Colonic mucosa (tissue), 4 donors: Measurements from ENCODE around the gene RGS9BP. TPM values are rescaled to one million over a fixed set of nuclear protein-coding genes. Genes with fewer than 3 reads are reported as not detected.
"Not testable (repeated sequence)": the region's sequence is repeated elsewhere in the genome, so short reads cannot be mapped to it uniquely, and the experiment has no call there.

ENCODE experiments used
- DNase-seq: peaks from one replicate; pipeline ENCODE4 v3.0.0-alpha.2; 2020
- H3K27ac ChIP-seq: fragments of 200-600 bp; one replicate; pipeline ENCODE4 v1.8.0; 2021
- H3K27me3 ChIP-seq: fragments of 200-600 bp; one replicate; pipeline ENCODE4 v1.8.0; 2021
- H3K36me3 ChIP-seq: fragments of 200-600 bp; one replicate; pipeline ENCODE4 v1.8.0; 2021
- H3K4me1 ChIP-seq: fragments of 200-600 bp; one replicate; pipeline ENCODE4 v1.8.0; 2021; ENCODE audit warnings: mild to moderate bottlenecking
- H3K4me3 ChIP-seq: fragments of 200-600 bp; one replicate; pipeline ENCODE4 v1.8.0; 2021
- H3K9ac ChIP-seq, 2 donors: one replicate each; pipeline ENCODE4 v1.7.0; 2013; ENCODE audit warnings: control low read depth in 2 of 2, low read depth in 2 of 2, low read length in 2 of 2
- H3K9me3 ChIP-seq: fragments of 200-600 bp; one replicate; pipeline ENCODE4 v1.8.0; 2021
- intact Hi-C: fragments of 100-400 bp; cut with DNase I; formaldehyde crosslinking; loops from one replicate; pipeline ENCODE4 v1.14.1; 2022
- total RNA-seq, 2 donors: library from RNA; stranded (reverse); fragmentation: NEBNext Ultra II Directional in 1 of 2; extraction: Animal tissue kit (Norgen Biotek cat#: 25700) in 1 of 2; gene quantifications; one replicate each; pipeline ENCODE4 v1.2.1, GENCODE V29; 2021
- TF ChIP-seq, protein P1 (sequence below): fragments of 200-600 bp; IDR thresholded peaks from one replicate; pipeline ENCODE4 v1.8.0; 2022; ENCODE audit warnings: antibody characterized with exemption, mild to moderate bottlenecking
- donor health status: healthy.
- donor health status: DM: no; HTN: no; CAD: no.
- donor health status: DM: no; HTN: no; CAD: no.

RGS9BP gene
- total RNA-seq, 2 donors from 2014 or later, result 0.11 to 0.15 TPM

GRCh38 chr19:32708457-32708856, 32.8 kb downstream of the RGS9BP start:
- Histone ChIP-seq H3K9me3 (no peaks in the 10 kb centered on the region), H3K4me3 (no peak overlapping the region), H3K36me3 (peaks cover 6% of the 10 kb centered on the region), H3K27ac (no peak overlapping the region), H3K27me3 (no peaks in the 10 kb centered on the region), H3K4me1 (no peaks in the 10 kb centered on the region), H3K9ac (peak overlapping the region in 1 of 2 donors; percentile 9)
- intact Hi-C loops, result no loop called here
- DNase-seq, result no peak
- TF ChIP-seq, protein P1, sequence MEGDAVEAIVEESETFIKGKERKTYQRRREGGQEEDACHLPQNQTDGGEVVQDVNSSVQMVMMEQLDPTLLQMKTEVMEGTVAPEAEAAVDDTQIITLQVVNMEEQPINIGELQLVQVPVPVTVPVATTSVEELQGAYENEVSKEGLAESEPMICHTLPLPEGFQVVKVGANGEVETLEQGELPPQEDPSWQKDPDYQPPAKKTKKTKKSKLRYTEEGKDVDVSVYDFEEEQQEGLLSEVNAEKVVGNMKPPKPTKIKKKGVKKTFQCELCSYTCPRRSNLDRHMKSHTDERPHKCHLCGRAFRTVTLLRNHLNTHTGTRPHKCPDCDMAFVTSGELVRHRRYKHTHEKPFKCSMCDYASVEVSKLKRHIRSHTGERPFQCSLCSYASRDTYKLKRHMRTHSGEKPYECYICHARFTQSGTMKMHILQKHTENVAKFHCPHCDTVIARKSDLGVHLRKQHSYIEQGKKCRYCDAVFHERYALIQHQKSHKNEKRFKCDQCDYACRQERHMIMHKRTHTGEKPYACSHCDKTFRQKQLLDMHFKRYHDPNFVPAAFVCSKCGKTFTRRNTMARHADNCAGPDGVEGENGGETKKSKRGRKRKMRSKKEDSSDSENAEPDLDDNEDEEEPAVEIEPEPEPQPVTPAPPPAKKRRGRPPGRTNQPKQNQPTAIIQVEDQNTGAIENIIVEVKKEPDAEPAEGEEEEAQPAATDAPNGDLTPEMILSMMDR, result no peak

- H3K9me3 ChIP-seq, result no peaks in the 10 kb centered on the region
- no peak overlapping the region for H3K4me3 ChIP-seq
- H3K4me1 ChIP-seq, result no peaks in the 10 kb centered on the region
- H3K9ac ChIP-seq, result no peak overlapping the region
- TF ChIP-seq, protein P1, result no peak
- intact Hi-C loops, result no loop called here
- no peak overlapping the region for H3K27ac ChIP-seq
- peaks cover 4% of the 10 kb centered on the region for H3K36me3 ChIP-seq
- DNase-seq, result no peak
- no peaks in the 10 kb centered on the region for H3K27me3 ChIP-seq
Measured at GRCh38 chr19:32709032-32709431, 33.4 kb downstream of the RGS9BP start.

DNA sequence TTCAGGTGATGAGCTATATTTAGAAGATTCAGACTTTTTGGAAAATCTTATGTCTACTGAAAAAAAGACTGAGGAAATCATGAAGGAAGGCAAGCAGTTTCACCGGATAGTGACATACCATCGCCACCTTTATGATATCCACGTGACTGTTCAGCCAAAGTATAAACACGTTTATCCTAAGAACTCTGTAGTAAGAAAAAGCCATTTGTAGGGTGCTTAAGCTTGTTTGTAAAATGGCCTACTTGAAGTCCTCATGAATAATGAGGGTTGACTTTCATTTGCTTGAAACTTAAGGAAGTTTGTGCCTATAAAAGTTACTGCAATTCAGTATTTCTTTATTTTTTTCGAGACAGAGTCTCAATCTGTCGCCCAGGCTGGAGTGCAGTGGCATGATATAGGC, 36.1 kb downstream of the RGS9BP start:
- intact Hi-C loops, result no loop called here

DNA sequence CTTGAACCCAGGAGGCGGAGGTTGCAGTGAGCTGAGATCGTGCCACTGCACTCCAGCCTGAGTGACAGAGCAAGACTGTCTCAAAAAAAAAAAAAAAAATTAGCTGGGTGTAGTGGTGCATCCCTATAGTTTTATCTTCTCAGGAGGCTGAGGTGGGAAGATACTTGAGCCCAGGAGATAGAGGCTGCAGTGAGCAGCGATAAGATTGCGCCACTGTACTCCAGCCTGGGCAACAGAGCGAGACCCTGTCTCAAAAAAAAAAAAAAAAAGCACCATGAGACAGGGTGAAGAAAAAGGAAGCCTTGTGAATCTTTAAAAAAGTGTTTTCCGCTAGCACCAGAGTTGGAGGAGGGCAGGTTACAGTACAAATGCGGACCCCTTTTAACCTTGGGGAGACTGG, 40.6 kb downstream of the RGS9BP start:
- H3K36me3 ChIP-seq, H3K9ac ChIP-seq, H3K27me3 ChIP-seq, DNase-seq, intact Hi-C loops, H3K4me1 ChIP-seq, H3K27ac ChIP-seq, H3K9me3 ChIP-seq, H3K4me3 ChIP-seq: not testable (repeated sequence)

More for the DNA sequence above, 36.1 kb downstream of the RGS9BP start:
- TF ChIP-seq, protein P1, result no peak
- H3K27me3 ChIP-seq, result no peaks in the 10 kb centered on the region
- DNase-seq, result no peak
- H3K4me1 ChIP-seq, result no peaks in the 10 kb centered on the region
- H3K9me3 ChIP-seq, result no peaks in the 10 kb centered on the region
- no peak overlapping the region for H3K4me3 ChIP-seq
- no peak overlapping the region for H3K9ac ChIP-seq
- no peaks in the 10 kb centered on the region for H3K36me3 ChIP-seq
- H3K27ac ChIP-seq, result no peak overlapping the region

- H3K27ac ChIP-seq, result no peak overlapping the region
Measured at GRCh38 chr19:32717496-32717895, 41.8 kb downstream of the RGS9BP start.

GRCh38 chr19:32718286-32718685, 42.6 kb downstream of the RGS9BP start:
- no peaks in the 10 kb centered on the region for H3K9me3 ChIP-seq
- DNase-seq, result no peak
- H3K27me3 ChIP-seq, result no peaks in the 10 kb centered on the region
- H3K9ac ChIP-seq, result no peak overlapping the region
- no peaks in the 10 kb centered on the region for H3K36me3 ChIP-seq
- TF ChIP-seq, protein P1, result no peak
- H3K4me1 ChIP-seq, result no peaks in the 10 kb centered on the region
- no peak overlapping the region for H3K4me3 ChIP-seq
- no peak overlapping the region for H3K27ac ChIP-seq
- intact Hi-C loops, result no loop called here

More at GRCh38 chr19:32717496-32717895, 41.8 kb downstream of the RGS9BP start:
- no peak for DNase-seq
- no peak overlapping the region for H3K9ac ChIP-seq
- H3K27me3 ChIP-seq, result no peaks in the 10 kb centered on the region
- no peaks in the 10 kb centered on the region for H3K9me3 ChIP-seq
- H3K4me1 ChIP-seq, result no peaks in the 10 kb centered on the region
- TF ChIP-seq, protein P1, result no peak
- H3K36me3 ChIP-seq, result no peaks in the 10 kb centered on the region
- intact Hi-C loops, result no loop called here
- no peak overlapping the region for H3K4me3 ChIP-seq
